ENCODE data around the gene KDM7A. TPM values are rescaled to one million over a fixed set of nuclear protein-coding genes. Genes with fewer than 3 reads are reported as not detected.

Gene KDM7A
- total and polyA plus RNA-seq, 10 of the 15 experiments (the other 5 are each of a cell fraction or from before 2014, with no cell fraction given): 0.07 to 0.96 (median 0.74) TPM

DNA sequence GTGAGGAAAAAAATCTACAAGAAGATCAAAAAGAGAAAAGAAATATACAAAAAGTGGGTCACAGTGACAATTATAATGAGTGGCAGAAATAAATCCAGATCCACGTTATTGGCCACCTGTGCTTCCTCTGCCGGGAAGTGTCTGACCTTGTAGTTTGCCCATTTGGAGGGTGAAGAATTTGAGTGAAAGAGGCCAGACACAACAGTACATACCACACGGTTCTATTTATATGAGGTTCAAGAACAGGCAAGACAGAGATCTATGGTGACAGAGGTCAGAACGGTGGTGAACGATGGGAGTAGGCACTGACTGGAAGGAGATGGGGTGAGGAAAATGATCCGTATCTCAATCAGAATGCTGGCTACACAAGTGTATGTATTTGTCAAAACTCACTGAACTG is 131.1 kb downstream of the KDM7A start (continued):
- TF ChIP-seq, protein P1, sequence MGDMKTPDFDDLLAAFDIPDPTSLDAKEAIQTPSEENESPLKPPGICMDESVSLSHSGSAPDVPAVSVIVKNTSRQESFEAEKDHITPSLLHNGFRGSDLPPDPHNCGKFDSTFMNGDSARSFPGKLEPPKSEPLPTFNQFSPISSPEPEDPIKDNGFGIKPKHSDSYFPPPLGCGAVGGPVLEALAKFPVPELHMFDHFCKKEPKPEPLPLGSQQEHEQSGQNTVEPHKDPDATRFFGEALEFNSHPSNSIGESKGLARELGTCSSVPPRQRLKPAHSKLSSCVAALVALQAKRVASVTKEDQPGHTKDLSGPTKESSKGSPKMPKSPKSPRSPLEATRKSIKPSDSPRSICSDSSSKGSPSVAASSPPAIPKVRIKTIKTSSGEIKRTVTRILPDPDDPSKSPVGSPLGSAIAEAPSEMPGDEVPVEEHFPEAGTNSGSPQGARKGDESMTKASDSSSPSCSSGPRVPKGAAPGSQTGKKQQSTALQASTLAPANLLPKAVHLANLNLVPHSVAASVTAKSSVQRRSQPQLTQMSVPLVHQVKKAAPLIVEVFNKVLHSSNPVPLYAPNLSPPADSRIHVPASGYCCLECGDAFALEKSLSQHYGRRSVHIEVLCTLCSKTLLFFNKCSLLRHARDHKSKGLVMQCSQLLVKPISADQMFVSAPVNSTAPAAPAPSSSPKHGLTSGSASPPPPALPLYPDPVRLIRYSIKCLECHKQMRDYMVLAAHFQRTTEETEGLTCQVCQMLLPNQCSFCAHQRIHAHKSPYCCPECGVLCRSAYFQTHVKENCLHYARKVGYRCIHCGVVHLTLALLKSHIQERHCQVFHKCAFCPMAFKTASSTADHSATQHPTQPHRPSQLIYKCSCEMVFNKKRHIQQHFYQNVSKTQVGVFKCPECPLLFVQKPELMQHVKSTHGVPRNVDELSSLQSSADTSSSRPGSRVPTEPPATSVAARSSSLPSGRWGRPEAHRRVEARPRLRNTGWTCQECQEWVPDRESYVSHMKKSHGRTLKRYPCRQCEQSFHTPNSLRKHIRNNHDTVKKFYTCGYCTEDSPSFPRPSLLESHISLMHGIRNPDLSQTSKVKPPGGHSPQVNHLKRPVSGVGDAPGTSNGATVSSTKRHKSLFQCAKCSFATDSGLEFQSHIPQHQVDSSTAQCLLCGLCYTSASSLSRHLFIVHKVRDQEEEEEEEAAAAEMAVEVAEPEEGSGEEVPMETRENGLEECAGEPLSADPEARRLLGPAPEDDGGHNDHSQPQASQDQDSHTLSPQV (IDR thresholded peaks at IDR 0.05): no peak
- TF ChIP-seq, protein P2, sequence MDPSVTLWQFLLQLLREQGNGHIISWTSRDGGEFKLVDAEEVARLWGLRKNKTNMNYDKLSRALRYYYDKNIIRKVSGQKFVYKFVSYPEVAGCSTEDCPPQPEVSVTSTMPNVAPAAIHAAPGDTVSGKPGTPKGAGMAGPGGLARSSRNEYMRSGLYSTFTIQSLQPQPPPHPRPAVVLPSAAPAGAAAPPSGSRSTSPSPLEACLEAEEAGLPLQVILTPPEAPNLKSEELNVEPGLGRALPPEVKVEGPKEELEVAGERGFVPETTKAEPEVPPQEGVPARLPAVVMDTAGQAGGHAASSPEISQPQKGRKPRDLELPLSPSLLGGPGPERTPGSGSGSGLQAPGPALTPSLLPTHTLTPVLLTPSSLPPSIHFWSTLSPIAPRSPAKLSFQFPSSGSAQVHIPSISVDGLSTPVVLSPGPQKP (IDR thresholded peaks at IDR 0.05; ENCODE audit: low read depth, low read length): no peak
- TF ChIP-seq SREBF1 (IDR thresholded peaks at IDR 0.05; ENCODE audit: low read length) (no peak), CEBPB (IDR thresholded peaks at IDR 0.05; ENCODE audit: borderline replicate concordance in 1 of 2, low read depth in 2 of 2, low read length in 2 of 2) (no peak), SIN3A (IDR thresholded peaks at IDR 0.05; ENCODE audit: low read depth, low read length) (no peak), CBX3 (IDR thresholded peaks at IDR 0.05; ENCODE audit: borderline replicate concordance, low read depth) (no peak), PAX5 (IDR thresholded peaks at IDR 0.05; ENCODE audit: borderline replicate concordance, low read depth, low read length) (no peak)

DNA sequence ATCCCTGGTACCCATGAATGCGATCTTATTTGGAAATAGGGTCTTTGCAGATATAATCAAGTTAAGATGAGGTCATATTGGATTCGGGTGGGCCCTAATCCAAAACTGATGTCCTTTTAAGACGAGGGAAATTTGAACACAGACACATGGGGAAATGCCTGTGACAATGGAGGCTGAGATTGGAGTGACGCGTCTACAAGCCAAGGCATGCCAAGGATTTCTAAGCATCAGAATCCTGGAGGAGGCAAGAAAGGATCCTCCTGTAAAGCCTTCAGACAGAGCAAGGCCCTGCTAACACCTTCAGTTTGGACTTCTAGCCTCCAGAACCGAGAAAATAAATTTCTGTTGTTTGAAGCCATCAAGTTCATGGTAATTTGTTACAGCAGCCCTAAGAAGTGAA is 132.5 kb downstream of the KDM7A start:
- BruUV-seq (replicated peaks): no TSS peak
- no peak overlapping the region for H3K27ac ChIP-seq (ENCODE audit: control insufficient read depth, insufficient read depth)
- FAIRE-seq (no peak), DNase-seq (ENCODE audit: low read depth, low spot score) (no peak), ATAC-seq (no peak)
- ChIA-PET RAD21 (ENCODE audit: unreplicated experiment) (no interaction called here), CTCF (interaction anchor here (1.2 kb wide), 1 partner anchor 442 kb away, joined by 4 read pairs; no protein-coding TSS in a partner anchor), SMC1A (ENCODE audit: uncharacterized antibody, unreplicated experiment) (interaction anchor here (0.6 kb wide), 1 partner anchor 140 kb away, joined by 3 read pairs; no protein-coding TSS in a partner anchor), POLR2A (no interaction called here)
- intact Hi-C loops (cut with micrococcal nuclease; ENCODE audit: unreplicated experiment) (no loop called here), in situ Hi-C loops (cut with MboI) (no loop called here)
- no peaks in the 10 kb centered on the region for H3K27me3 ChIP-seq (replicated peaks in 1 of 2; ENCODE audit: control insufficient read depth in 2 of 2, insufficient read depth in 2 of 2, low read length in 1 of 2)
- no peaks in the 10 kb centered on the region for H3K4me1 ChIP-seq (ENCODE audit: control insufficient read depth, insufficient read depth, low read length)
- no peaks in the 10 kb centered on the region for H3K79me2 ChIP-seq (ENCODE audit: control insufficient read depth, insufficient read depth, low read length)
- no peak overlapping the region for H3K4me3 ChIP-seq
- peaks cover 0 to 3% of the 10 kb centered on the region in 2 experiments; a peak in 1 of 4 replicates for H3K36me3 ChIP-seq (ENCODE audit: control insufficient read depth in 2 of 2, insufficient read depth in 2 of 2, low read length in 1 of 2)
- H3K4me2 ChIP-seq (ENCODE audit: control insufficient read depth, insufficient read depth): no peak overlapping the region
- no peak overlapping the region for H2AFZ ChIP-seq (ENCODE audit: control insufficient read depth, low read depth, low read length)
- H3K9ac ChIP-seq (ENCODE audit: control insufficient read depth, insufficient read depth, low read length): no peak overlapping the region
- H4K20me1 ChIP-seq (ENCODE audit: control insufficient read depth, insufficient read depth): no peaks in the 10 kb centered on the region
- no peaks in the 10 kb centered on the region for H3K9me3 ChIP-seq (replicated peaks; ENCODE audit: control insufficient read depth, insufficient read depth, low read length)
- WGBS (ENCODE audit: insufficient coverage, insufficient replicate concordance, low lambda C conversion rate, missing lambda C conversion rate): 79% methylated on average over 6 of the region's 6 CpGs
- TF ChIP-seq SUZ12 (IDR thresholded peaks at IDR 0.05; ENCODE audit: unreplicated experiment) (no peak), KLF5 (IDR thresholded peaks at IDR 0.05; ENCODE audit: partially characterized antibody) (no peak), SMAD1 (IDR thresholded peaks at IDR 0.05; ENCODE audit: low read depth, partially characterized antibody) (no peak), HDGF (IDR thresholded peaks at IDR 0.05) (no peak), STAT3 (IDR thresholded peaks at IDR 0.05; ENCODE audit: low read depth, low read length) (no peak), TARDBP (IDR thresholded peaks at IDR 0.05; ENCODE audit: borderline replicate concordance) (no peak), RUNX3 (IDR thresholded peaks at IDR 0.05; ENCODE audit: low read length) (no peak), GATAD2B (conservative IDR thresholded peaks at IDR 0.05; ENCODE audit: low read depth) (no peak), POLR2AphosphoS5 (IDR thresholded peaks at IDR 0.05; ENCODE audit: low read length) (no peak)
- TF ChIP-seq, protein P3, sequence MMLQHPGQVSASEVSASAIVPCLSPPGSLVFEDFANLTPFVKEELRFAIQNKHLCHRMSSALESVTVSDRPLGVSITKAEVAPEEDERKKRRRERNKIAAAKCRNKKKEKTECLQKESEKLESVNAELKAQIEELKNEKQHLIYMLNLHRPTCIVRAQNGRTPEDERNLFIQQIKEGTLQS (IDR thresholded peaks at IDR 0.05; ENCODE audit: borderline replicate concordance, extremely low read depth, low read depth, low read length): no peak

Measured in GM12878 (cell line).